Stimulated activated CD8-positive, alpha-beta memory T cell treated with anti-CD3 and anti-CD28 coated beads, Interleukin-12 subunit alpha, Interleukin-12 subunit beta, amount 100 ng/mL, for 24 hours (primary cell): ENCODE measurements around the gene BCAR3.

Experiments
- DNase-seq: peaks from one replicate; pipeline ENCODE4 v3.0.0-alpha.2; 2020; ENCODE audit errors: extremely low read depth

The BCAR3 gene

GRCh38 chr1:93549131-93549530 lies 132.5 kb downstream of the BCAR3 start:
- DNase-seq: no peak

DNA sequence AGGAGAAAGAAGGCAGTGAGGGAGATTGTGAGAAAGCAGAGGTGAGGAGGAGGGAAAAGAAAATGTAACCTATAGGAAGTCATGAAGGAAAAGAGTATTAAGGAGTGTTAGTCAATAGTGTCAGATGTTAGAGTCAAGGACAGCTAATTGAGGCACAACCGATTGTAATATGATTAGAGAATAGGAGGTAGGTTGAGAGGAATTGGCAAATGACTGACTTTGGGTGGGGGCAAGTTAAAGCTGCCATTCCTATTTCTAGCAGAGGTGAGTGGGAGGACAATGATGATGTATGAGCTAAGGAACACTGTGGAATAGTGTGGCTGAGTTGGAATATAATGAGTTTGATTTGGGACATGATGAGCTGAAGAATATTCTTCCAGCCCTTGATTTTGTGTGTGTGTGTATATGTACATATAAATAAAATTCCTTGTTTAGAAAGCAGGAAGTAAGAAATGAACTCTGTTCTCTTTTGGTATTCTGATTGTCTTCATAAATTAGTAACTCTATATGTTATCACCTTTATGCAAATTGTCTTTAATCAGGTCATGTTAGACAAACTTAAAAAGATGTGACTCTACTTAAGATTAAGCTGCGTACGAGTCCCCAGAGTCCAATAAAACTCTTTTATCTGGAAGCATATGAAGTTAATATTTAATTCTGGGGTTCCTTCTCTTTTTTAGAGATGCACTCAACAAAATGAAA lies 135.3 kb downstream of the BCAR3 start:
- no peak for DNase-seq

GRCh38 chr1:93542398-93542797 lies 139.2 kb downstream of the BCAR3 start:
- no peak for DNase-seq

DNA sequence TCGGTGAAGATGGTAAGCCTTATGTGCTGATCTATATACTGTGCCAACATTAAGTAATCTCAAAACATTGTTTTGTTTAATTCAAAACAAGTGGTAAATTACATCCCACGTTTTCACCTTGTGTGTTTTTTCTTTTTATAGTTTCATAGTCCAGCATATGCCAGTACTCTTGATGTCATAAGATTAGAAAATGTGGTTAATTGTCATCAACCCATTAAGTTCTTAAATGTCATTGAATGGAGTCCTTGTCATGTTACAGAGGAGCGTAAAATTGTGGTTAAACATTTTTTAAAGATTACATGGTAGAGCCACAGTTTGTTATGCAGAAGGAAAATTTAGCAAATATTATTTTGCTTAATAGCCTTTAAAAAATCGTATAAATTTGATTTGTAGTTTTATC lies 140.6 kb downstream of the BCAR3 start:
- DNase-seq: no peak

DNA sequence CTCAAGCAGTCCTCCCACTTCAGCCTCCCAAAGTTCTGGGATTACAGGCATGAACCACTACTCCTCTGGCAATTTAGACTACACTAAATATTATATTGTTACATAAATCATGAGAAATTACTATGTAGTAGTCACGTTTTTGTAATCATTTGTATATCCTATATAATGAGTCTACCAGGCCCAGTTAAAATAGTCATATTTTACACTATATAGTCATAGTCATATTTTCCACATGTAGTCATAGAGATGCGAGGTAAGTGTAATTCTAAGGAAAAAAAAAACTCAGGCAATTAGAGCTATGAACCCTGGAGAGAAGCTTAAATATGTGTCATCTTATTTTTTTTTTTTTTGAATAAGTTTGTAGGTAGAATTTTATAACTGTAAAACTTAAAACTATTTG lies 143.7 kb downstream of the BCAR3 start:
- no peak for DNase-seq

DNA sequence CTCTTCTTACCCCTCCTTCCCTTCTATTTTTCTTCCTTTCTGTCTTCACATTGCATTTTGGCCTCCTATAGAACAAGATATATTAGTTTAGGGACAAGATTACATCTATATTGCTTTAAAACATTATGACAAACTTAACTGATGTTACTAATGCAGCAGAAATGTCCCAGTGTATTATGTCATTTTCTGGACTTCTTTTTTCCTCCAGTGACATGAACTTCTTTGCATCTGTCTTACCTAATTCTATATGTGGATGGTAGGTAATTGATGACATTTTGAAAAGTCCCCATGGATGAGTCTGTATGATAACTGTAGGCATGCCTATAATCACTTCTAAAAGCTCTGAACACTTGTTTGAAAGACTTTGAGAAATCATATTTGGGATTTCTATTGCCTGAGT lies 144.2 kb downstream of the BCAR3 start:
- DNase-seq: no peak

DNA sequence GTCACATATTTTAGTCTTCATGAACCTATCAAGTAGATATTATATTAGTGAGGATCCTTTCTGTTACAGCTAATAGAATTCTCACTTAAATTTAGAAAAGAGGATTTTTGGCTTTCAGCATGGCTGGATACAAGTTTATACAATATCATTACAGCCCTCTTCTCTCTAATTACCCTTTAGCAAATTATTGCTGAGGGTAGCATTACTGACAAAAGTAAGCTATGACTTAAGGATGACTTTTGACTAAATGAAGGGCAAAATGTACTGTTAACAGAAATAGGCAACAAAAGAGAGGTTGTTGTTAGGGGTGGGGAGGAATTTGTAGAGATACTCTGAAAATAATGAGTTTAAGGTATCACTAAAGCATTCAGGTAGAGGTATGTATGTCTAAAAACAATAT lies 148.0 kb downstream of the BCAR3 start:
- no peak for DNase-seq

- no peak for DNase-seq
These were observed 148.8 kb downstream of the BCAR3 start for GRCh38 chr1:93532780-93533378.

GRCh38 chr1:93531193-93531592 lies 150.4 kb downstream of the BCAR3 start:
- DNase-seq: no peak

- no peak for DNase-seq
These were observed 153.2 kb downstream of the BCAR3 start for GRCh38 chr1:93528412-93528811.

GRCh38 chr1:93526431-93526830 lies 155.2 kb downstream of the BCAR3 start:
- no peak for DNase-seq

- no peak for DNase-seq
These were observed 156.2 kb downstream of the BCAR3 start for GRCh38 chr1:93525431-93525830.

DNA sequence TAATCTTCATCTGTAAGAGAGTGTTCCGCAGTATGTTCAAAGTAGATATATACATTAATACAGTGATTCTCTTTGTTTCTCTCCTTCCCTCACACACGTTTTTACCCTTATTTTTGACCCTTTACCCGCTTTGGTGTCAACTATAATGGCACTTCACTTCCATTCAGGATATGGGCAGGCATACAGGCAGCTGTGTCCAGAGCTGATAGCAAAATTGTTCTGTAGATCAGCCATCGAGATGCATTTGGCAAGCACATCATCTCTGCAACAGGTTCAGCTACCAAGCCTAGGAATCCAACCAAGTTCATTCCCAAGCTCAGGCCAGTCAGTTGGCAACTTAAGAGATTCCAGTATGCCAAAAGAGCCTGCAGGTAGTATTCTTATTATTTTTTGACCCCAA lies 158.9 kb downstream of the BCAR3 start:
- DNase-seq: no peak

- DNase-seq: no peak
These were observed 160.0 kb downstream of the BCAR3 start for GRCh38 chr1:93521618-93522017.

- DNase-seq: no peak
These were observed 162.3 kb downstream of the BCAR3 start for GRCh38 chr1:93519199-93519829.

DNA sequence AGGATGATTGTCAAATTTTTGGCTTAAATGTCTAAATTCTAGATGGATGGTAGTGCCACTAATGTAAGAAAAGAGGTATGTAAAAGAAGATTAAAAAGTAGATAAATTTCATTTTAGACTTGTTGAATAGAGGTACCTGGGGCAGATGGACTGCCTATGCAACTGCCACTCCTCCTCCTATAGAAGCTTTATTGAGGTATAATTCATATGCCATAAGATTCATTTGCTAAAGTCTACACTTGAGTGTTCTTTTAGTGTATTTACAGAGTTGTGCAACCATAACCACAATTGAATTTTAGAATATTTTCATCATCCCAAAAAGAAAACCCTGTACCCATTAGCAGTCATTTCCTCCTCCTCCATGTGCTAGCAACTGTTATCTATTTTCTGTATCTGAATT lies 163.1 kb downstream of the BCAR3 start:
- DNase-seq: no peak

- no peak for DNase-seq
These were observed 165.5 kb downstream of the BCAR3 start for GRCh38 chr1:93516164-93516563.
